Stimulated activated CD8-positive, alpha-beta memory T cell treated with anti-CD3 and anti-CD28 coated beads, Interleukin-2, amount 100 ng/mL, for 48 hours (primary cell): ENCODE data around the gene C22orf31.
"Not testable (repeated sequence)": the region's sequence is repeated elsewhere in the genome, so short reads cannot be mapped to it uniquely, and the experiment has no call there.

Source experiments
- DNase-seq, 2 donors: peaks; one replicate each; pipeline ENCODE4 v3.0.0-alpha.2; 2020; ENCODE audit warnings: low read depth in 2 of 2

C22orf31 gene

DNA sequence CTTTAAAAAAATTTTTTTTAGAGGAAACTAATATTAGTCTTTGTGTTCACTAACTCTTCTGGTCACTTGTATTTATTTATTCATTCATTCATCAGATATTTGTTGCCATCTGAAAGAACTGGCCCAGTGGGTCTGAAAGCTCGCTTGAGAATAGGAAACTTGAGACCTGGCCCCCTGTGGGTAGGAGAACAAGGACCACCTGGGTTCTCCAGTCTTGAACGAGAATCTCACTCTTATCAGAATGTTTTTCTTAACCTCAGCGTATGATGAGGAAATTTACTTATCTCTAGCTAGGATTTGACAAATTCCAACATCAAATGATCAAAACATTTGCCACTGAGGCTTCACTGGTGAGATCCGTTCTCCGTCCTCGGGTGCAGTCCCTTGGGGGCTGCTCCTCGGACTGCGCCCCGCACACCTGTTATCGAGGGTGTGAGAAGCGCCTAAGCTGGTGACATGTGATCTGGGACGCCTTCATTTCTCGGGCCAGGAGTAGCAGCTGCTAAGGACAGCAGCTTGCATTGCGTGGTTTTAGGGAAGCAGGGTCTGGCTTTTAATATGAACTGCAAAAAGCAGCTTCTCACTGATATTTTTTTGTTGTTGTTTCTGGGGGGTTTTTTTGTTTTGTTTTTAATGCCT is 6.3 kb downstream of the C22orf31 start:
- DNase-seq: no peak

- no peak for DNase-seq
Measured at GRCh38 chr22:29054251-29054767, 7.3 kb downstream of the C22orf31 start.

DNA sequence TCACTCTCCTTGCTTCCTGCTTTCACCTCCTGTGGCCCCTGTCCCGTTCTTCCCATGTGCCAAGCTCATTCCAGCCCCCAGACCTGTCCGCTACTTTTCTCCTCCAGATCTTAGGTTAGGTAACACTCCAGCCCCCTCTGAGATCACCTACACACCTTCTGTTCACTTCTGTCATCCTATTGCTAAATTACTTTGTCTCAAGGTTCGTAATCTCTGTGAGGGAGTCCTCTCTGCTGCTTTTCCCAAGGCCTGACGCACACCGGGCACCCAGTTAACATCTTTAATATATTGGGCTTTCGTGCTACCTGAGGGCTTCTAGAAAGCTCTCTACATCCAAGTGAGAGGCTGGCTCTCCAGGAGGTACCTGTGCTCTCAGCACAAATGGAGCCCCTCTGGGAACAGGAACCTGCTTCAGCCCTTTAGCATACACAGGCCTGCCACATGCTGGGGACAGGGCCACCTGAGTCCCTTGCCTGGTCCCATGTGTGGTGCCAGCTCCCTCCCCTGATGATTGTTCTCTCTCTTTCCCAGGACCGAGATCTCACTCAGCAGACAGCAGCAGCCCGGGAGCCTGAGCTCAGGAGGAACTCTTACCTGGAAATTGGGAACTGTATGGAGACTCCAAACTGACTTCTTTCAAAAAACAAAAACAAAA is 8.5 kb downstream of the C22orf31 start:
- no peak for DNase-seq

DNA sequence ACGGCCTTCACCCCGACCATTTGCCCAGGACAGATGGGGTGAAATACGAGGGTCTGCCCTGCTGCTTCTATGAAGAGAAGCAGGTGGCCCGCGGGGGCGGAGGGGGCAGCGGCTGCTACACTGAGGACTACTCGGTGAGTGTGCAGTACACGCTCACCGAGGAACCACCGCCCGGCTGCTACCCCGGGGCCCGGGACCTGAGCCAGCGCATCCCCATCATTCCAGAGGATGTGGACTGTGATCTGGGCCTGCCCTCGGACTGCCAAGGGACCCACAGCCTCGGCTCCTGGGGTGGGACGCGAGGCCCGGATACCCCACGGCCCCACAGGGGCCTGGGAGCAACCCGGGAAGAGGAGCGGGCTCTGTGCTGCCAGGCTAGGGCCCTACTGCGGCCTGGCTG is 11.2 kb downstream of the C22orf31 start:
- no peak for DNase-seq

DNA sequence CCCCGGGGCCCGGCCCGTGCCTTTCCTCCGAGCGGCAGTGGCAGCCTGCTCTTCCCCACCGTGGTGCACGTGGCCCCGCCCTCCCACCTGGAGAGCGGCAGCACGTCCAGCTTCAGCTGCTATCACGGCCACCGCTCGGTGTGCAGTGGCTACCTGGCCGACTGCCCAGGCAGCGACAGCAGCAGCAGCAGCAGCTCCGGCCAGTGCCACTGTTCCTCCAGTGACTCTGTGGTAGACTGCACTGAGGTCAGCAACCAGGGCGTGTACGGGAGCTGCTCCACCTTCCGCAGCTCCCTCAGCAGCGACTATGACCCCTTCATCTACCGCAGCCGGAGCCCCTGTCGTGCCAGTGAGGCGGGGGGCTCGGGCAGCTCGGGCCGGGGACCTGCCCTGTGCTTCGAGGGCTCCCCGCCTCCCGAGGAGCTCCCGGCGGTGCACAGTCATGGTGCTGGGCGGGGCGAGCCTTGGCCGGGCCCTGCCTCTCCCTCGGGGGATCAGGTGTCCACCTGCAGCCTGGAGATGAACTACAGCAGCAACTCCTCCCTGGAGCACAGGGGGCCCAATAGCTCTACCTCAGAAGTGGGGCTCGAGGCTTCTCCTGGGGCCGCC is 11.9 kb downstream of the C22orf31 start:
- no peak for DNase-seq

- no peak for DNase-seq
Measured at GRCh38 chr22:29048822-29049654, 12.6 kb downstream of the C22orf31 start.

DNA sequence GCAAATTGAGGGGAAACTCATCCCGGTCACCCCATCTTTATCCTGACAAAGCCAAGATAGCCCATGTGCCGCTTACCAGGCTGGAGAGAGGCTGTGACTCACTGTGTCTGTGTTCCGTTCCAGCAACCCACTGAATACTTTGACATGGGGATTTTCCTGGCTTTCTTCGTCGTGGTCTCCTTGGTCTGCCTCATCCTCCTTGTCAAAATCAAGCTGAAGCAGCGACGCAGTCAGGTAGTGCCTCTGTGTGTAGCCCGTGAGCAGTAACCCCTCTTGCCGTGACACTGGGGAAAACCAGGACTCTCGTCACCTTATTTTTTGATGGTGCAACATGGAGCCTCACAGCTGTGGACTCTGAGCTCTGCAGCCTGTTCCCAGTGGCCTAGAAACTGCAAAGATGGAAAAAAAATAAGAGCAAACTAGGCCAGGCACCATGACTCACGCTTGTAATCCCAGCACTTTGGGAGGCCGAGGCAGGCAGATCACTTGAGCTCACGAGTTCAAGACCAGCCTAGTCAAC is 16.9 kb downstream of the C22orf31 start:
- no peak for DNase-seq

DNA sequence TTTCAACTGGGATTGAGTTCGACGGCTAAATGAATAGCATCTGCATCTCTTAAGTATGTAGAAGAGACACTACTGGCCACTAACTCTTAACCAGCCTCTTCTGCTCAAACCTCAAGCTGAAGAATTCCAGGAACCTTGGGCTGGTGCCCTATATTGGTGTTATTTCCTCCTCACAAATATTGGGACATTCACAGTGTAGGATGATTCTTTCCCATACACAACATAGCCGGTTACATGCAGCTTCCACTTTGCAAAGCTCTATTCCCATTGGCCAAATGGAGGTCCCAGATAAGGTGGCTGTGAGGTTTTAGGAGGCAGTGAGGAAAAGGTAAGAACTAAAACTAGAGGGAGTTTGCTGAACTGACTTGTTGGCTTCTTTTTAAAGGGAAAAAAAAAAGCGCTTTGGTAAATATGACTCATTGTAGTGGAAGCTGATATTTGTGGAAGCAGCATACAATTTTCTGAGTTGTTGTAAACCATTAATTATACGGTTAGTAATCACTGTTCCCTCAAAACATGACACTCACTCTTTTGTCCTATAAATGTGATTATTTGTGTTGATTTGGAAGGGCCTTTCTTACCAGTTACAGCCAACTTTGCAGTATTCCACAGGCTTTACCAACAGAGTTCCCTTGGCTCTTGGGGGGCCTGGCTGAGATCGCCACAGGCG is 17.6 kb downstream of the C22orf31 start:
- no peak for DNase-seq

GRCh38 chr22:29041408-29041807 is 20.2 kb downstream of the C22orf31 start:
- DNase-seq: no peak

DNA sequence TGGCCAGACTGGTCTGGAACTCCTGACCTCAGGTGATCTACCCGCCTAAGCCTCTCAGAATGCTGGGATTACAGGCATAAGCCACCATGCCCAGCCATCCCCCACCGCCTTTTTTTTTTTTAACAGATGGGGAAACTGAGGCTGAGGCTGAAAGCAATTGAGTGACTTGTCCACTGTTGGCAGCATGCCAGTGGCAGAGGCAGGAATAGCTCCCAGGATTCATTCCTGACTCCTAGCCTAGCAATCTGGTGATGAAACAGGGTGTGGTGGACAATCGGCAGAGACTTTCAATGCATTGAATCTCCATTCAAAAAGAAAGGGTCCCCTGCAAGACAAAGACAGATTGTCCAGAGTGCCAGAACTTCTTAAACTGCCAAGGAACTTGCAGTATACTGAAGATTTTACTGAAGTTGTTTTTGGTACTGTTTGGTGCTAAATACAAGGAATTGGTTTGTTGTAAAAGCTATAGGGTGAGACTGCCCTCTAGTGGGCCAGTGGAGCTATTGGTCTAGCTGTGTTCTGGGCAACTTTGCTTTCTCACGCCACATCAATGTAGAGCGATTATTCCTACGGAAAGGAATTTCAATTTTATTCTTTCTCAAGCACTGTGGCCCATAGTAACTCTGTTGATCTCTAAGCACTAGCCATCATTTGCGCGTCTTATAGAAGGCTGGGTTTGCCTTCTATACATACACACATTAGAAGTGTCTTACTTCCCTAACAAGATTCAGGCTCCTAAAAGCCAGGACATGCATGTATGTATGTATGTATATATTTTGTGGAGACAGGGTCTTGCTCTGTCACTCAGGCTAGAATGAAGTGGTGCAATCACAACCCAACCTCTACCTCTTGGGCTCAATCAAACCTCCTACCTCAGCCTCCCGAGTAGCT is 21.0 kb downstream of the C22orf31 start:
- DNase-seq: peak; percentile 15 to 37

DNA sequence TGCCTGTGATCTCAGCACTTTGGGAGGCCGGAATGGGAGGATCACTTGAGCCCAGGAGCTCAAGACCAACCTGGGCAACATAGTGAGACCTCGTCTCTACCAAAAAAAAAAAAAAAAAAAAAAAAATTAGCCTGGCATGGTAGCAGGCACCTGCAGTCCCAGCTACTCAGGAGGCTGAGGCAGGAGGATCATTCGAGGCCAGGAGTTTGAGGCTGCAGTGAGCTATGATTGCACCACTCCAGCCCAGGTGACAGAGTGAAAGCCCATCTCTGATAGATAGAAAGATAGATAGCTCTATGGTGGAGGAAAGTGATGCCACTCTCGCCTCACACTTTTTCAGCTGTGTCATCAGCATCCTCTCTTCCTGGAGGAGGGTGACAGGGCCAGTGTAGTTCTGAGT is 21.9 kb downstream of the C22orf31 start:
- not testable (repeated sequence) for DNase-seq

DNA sequence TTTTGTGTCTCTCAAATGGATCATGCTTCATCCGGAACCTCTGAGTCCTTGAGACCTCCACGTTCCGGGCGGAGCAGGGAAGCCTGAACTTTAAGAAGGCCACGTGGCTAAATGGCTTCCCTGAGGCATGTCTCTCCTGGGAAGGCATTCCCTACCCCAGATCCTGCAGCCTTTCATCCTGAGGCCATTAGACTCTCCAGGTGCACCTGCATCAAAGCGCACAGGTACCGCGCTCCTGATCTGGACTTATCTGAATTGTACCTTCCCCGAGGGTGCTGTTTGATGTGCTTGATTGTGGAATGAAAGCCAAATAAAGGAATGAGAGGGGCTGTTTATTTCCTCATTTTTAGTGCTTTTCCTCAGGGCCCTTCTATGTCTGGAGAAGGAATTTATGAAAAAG is 22.5 kb downstream of the C22orf31 start:
- DNase-seq: no peak

DNA sequence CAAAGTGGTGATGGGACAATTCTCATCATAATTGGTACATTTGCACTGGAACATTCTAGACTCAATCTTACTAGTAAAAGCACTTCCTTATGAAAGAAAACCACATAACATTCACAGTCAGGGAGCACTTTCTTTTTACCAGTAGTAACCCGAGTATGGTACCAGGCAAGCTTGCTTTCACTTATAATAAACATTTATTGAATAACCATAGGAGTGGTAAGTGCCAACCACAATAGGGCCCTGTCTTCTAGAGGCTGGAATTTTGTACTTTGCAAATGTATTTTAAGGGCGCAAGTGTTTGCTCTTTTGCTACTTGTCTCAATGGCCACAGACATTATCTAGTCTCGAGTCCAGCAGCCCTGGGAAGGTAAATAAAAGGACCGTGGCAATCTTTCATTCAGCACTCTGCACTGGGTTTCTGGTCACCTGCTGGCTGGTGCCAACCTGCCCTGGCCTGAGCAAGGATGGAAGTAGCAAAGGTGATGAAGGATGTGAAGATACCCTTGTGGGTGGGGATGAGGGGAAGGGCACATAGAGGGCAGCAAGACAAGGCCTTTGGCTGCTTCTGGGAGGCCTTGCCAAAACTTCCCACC is 24.2 kb downstream of the C22orf31 start:
- no peak for DNase-seq

DNA sequence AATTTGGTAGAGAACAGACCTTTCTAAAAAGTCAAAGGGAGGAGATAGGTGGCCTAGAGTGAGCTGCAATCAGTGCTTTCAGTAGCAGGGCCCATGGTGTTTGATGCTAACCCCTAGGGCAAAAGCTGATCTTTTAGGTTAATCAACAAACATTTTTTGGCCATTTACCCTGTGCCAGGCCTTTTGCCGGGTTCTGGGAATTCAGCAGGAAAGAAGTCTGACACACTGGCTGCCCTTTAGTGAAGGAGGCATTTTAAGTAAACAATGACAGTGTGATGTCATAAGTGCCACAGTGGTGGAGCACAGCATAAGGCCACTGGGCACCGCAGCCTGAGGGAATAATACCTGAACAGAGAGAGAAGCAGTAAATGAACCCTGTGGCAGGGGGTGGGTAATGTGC is 29.0 kb downstream of the C22orf31 start:
- no peak for DNase-seq

- DNase-seq: no peak
Measured at GRCh38 chr22:29032014-29032475, 29.6 kb downstream of the C22orf31 start.

DNA sequence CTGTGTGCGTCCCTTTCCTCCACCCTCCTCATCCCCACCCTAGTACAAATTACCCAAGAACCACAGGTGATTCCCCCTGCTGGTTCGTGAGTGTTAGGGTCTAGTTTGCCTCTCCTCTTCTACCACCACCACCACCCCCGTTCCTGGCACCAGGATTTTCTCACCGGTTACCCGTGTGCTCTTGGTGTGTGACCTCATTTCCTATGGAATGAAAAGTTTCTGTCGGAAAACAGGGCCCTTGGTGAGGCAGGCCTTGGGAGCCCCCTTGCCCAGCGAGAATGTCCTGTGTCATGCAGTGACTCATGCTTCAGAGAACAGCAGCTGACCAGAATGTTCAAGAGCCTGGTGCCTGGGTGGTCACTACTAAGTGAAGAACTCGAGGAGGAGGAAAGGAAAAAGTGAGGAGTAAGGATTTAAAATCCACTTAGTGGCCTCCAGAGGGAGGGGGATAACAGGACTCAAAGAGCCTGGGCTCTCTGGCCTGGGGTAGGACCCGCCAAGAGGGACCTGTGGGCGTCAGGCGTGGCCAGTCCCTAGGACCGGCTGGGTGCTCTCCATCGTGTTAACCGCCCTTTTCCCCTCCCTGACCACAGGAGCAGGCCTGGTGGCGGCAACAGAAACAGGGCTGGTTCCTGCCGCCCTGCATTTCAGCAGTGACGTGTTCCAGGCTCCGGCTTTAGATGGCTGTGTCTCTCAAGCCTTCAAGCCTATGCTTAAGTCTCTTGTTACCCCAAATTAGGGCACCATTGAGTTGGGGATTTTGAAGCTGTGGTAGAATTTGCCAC is 30.2 kb downstream of the C22orf31 start:
- DNase-seq: no peak

GRCh38 chr22:29030618-29031226 is 30.9 kb downstream of the C22orf31 start:
- no peak for DNase-seq

- no peak for DNase-seq
Measured at GRCh38 chr22:29030016-29030617, 31.5 kb downstream of the C22orf31 start.
